Endodermal cell (in vitro differentiated cells): ENCODE measurements around the gene GOLGB1. TPM values are rescaled to one million over a fixed set of nuclear protein-coding genes. Genes with fewer than 3 reads are reported as not detected.

Experiments used
- DNase-seq: peaks from one replicate; pipeline ENCODE4 v3.0.0-alpha.2; 2017
- H3K27ac ChIP-seq: 2 replicates; pipeline ENCODE4 v1.5.1; 2013; ENCODE audit warnings: mild to moderate bottlenecking, low read depth, low read length, moderate library complexity
- H3K27me3 ChIP-seq: 2 replicates; pipeline ENCODE4 v1.6.1; 2013; ENCODE audit warnings: mild to moderate bottlenecking, low read length, moderate library complexity; ENCODE audit not compliant: insufficient read depth, control insufficient read depth, poor library complexity, severe bottlenecking
- H3K36me3 ChIP-seq: 2 replicates; pipeline ENCODE4 v1.7.0; 2013; ENCODE audit warnings: mild to moderate bottlenecking, low read length, moderate library complexity; ENCODE audit not compliant: control insufficient read depth, insufficient read depth
- H3K4me1 ChIP-seq: one replicate; pipeline ENCODE4 v1.7.0; 2013; ENCODE audit warnings: low read length; ENCODE audit not compliant: control insufficient read depth, insufficient read depth
- H3K4me3 ChIP-seq: 2 replicates; pipeline ENCODE4 v1.5.1; 2013; ENCODE audit warnings: mild to moderate bottlenecking, low read length, moderate library complexity
- H3K9ac ChIP-seq: 2 replicates; pipeline ENCODE4 v1.6.1; 2013; ENCODE audit warnings: mild to moderate bottlenecking, low read length, moderate library complexity; ENCODE audit not compliant: poor library complexity, severe bottlenecking; ENCODE audit errors: extremely low read depth
- H3K9me3 ChIP-seq: 2 replicates; pipeline ENCODE4 v1.6.1; 2013; ENCODE audit warnings: mild to moderate bottlenecking, low read length, moderate library complexity; ENCODE audit not compliant: control insufficient read depth
- H3K27ac Mint-ChIP-seq: 2 replicates; pipeline ENCODE4 v1.8.0; 2020; ENCODE audit warnings: mixed read lengths
- H3K27me3 Mint-ChIP-seq: 2 replicates; pipeline ENCODE4 v1.8.0; 2021; ENCODE audit warnings: mild to moderate bottlenecking, mixed read lengths; ENCODE audit not compliant: insufficient read depth
- H3K36me3 Mint-ChIP-seq: 2 replicates; pipeline ENCODE4 v1.8.0; 2020; ENCODE audit warnings: low read depth, mixed read lengths
- H3K4me1 Mint-ChIP-seq: 2 replicates; pipeline ENCODE4 v1.8.0; 2020; ENCODE audit warnings: mixed read lengths
- H3K4me3 Mint-ChIP-seq: 2 replicates; pipeline ENCODE4 v1.8.0; 2020; ENCODE audit warnings: mild to moderate bottlenecking, moderate library complexity, mixed read lengths
- H3K9me3 Mint-ChIP-seq: 2 replicates; pipeline ENCODE4 v1.8.0; 2020; ENCODE audit warnings: mild to moderate bottlenecking, mixed read lengths
- WGBS, 2 experiments: methylation state at CpG; one replicate each; pipeline versions ENCODE4 v1.1.5 to v1.1.7; 2013; ENCODE audit warnings: missing lambda C conversion rate in 2 of 2, mixed read lengths in 1 of 2; ENCODE audit not compliant: insufficient coverage in 1 of 2, insufficient read length in 1 of 2; 5-methylcytosine and 5-hydroxymethylcytosine counted together
- total RNA-seq, 2 donors: library from RNA; stranded (reverse); fragmentation: NEBNext Ultra II Directional in 1 of 2; extraction: Animal tissue kit (Norgen Biotek cat#: 25700) in 1 of 2; gene quantifications; 2 replicates in 1 of 2; 3 replicates in 1 of 2; pipeline ENCODE4 v1.2.1, GENCODE V29; 2021
- TF ChIP-seq, protein P1 (sequence below): fragments of 200-600 bp; sonication (generic); conservative IDR thresholded peaks from 2 replicates; pipeline ENCODE4 v1.5.0; 2021; ENCODE audit warnings: antibody characterized with exemption, mild to moderate bottlenecking

The GOLGB1 gene
- total RNA-seq, 2 donors from 2014 or later, result 47.8 to 53.0 TPM

GRCh38 chr3:121651684-121652083, 97.9 kb downstream of the GOLGB1 start:
- no peaks in the 10 kb centered on the region for H3K36me3 ChIP-seq
- H3K36me3 Mint-ChIP-seq, result no peaks in the 10 kb centered on the region
- H3K4me3 ChIP-seq, result no peak overlapping the region
- no peaks in the 10 kb centered on the region for H3K27me3 Mint-ChIP-seq
- H3K9ac ChIP-seq, result no peak overlapping the region
- no peak overlapping the region for H3K27ac Mint-ChIP-seq
- H3K4me1 Mint-ChIP-seq, result no peaks in the 10 kb centered on the region
- no peaks in the 10 kb centered on the region for H3K9me3 Mint-ChIP-seq
- H3K27me3 ChIP-seq, result no peaks in the 10 kb centered on the region
- H3K4me3 Mint-ChIP-seq, result no peak overlapping the region
- no peak overlapping the region for H3K27ac ChIP-seq
- H3K9me3 ChIP-seq, result no peaks in the 10 kb centered on the region
- no peak for DNase-seq
- TF ChIP-seq, protein P1, sequence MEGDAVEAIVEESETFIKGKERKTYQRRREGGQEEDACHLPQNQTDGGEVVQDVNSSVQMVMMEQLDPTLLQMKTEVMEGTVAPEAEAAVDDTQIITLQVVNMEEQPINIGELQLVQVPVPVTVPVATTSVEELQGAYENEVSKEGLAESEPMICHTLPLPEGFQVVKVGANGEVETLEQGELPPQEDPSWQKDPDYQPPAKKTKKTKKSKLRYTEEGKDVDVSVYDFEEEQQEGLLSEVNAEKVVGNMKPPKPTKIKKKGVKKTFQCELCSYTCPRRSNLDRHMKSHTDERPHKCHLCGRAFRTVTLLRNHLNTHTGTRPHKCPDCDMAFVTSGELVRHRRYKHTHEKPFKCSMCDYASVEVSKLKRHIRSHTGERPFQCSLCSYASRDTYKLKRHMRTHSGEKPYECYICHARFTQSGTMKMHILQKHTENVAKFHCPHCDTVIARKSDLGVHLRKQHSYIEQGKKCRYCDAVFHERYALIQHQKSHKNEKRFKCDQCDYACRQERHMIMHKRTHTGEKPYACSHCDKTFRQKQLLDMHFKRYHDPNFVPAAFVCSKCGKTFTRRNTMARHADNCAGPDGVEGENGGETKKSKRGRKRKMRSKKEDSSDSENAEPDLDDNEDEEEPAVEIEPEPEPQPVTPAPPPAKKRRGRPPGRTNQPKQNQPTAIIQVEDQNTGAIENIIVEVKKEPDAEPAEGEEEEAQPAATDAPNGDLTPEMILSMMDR, result no peak
- H3K4me1 ChIP-seq, result no peaks in the 10 kb centered on the region

DNA sequence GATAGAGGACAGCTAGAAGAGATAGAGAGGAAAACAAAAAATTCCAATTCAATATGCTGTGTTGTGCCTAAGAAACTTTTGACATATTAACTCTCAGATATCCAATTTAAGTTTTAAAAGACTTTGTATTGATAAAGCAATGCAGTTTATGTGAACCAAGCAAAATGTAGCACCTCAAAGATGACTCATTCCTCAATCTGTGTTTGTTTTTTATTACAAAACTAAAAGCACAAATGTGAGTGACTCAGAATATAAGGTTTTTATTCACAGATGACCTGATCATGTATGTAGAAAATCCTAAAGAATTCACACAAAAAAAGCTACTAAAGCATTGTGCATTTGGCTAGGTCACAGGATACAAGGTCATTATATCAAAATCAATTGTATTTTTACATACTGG, 99.9 kb downstream of the GOLGB1 start:
- no peak for DNase-seq
- TF ChIP-seq, protein P1, result no peak
- H3K27me3 ChIP-seq, result no peaks in the 10 kb centered on the region
- H3K36me3 ChIP-seq, result no peaks in the 10 kb centered on the region
- Mint-ChIP-seq H3K36me3 (no peaks in the 10 kb centered on the region), H3K9me3 (no peaks in the 10 kb centered on the region), H3K27me3 (no peaks in the 10 kb centered on the region), H3K4me1 (no peaks in the 10 kb centered on the region), H3K4me3 (no peak overlapping the region), H3K27ac (no peak overlapping the region)
- H3K9ac ChIP-seq, result no peak overlapping the region
- no peaks in the 10 kb centered on the region for H3K4me1 ChIP-seq
- no peak overlapping the region for H3K27ac ChIP-seq
- H3K4me3 ChIP-seq, result no peak overlapping the region
- H3K9me3 ChIP-seq, result no peaks in the 10 kb centered on the region

- Mint-ChIP-seq H3K4me3 (no peak overlapping the region), H3K9me3 (no peaks in the 10 kb centered on the region), H3K27ac (no peak overlapping the region), H3K36me3 (no peaks in the 10 kb centered on the region), H3K4me1 (no peaks in the 10 kb centered on the region), H3K27me3 (no peaks in the 10 kb centered on the region)
- Histone ChIP-seq H3K4me1 (no peaks in the 10 kb centered on the region), H3K4me3 (no peak overlapping the region), H3K36me3 (no peaks in the 10 kb centered on the region), H3K9me3 (no peaks in the 10 kb centered on the region), H3K9ac (no peak overlapping the region), H3K27me3 (no peaks in the 10 kb centered on the region), H3K27ac (no peak overlapping the region)
- 87% methylated on average over 6 of the region's 6 CpGs for WGBS, 2 experiments
- TF ChIP-seq, protein P1, result peak; percentile 14
- DNase-seq, result no peak
These were observed 101.2 kb downstream of the GOLGB1 start for GRCh38 chr3:121648219-121648958.
